Cardiac muscle cell (in vitro differentiated cells and primary cell): ENCODE results near the gene CELSR1. TPM values are rescaled to one million over a fixed set of nuclear protein-coding genes. Genes with fewer than 3 reads are reported as not detected.

Experiments used
- DNase-seq, 2 donors: peaks; one replicate each; pipeline versions ENCODE4 v3.0.0 to v3.0.0-alpha.2; 2010 to 2017; ENCODE audit warnings: low read depth in 1 of 2, low spot score in 1 of 2
- H3K27ac ChIP-seq: fragments of 200-600 bp; sonication (generic); 2 replicates; pipeline ENCODE4 v1.5.1; 2016
- H3K27me3 ChIP-seq: fragments of 200-600 bp; sonication (generic); 2 replicates; pipeline ENCODE4 v1.6.0; 2016; ENCODE audit warnings: control low read depth
- H3K36me3 ChIP-seq: fragments of 200-600 bp; sonication (generic); 2 replicates; pipeline ENCODE4 v1.5.1; 2016; ENCODE audit warnings: control low read depth
- H3K4me1 ChIP-seq: fragments of 200-600 bp; sonication (generic); 2 replicates; pipeline ENCODE4 v1.8.1; 2017; ENCODE audit warnings: low read depth, mild to moderate bottlenecking, mixed run types
- H3K4me3 ChIP-seq: fragments of 200-600 bp; sonication (generic); 2 replicates; pipeline ENCODE4 v1.5.1; 2016; ENCODE audit warnings: mild to moderate bottlenecking
- H3K9me3 ChIP-seq: fragments of 200-600 bp; sonication (generic); 2 replicates; pipeline ENCODE4 v1.5.1; 2017; ENCODE audit warnings: low read depth, mild to moderate bottlenecking, control low read depth
- CTCF ChIP-seq: IDR thresholded peaks from 2 replicates; pipeline ENCODE4 v1.5.1; 2012; ENCODE audit warnings: low read depth, mild to moderate bottlenecking, low read length
- polyA plus RNA-seq: library from polyadenylated mRNA; unstranded; fragments of >200 nt; fragmentation: Nextera tagmentation; extraction: Ambion mirVana; gene quantifications from 2 replicates; pipeline ENCODE4 v1.2.1, GENCODE V29; 2016
- total RNA-seq: library from RNA; depleted of rRNA; stranded (reverse); fragments of >200 nt; gene quantifications from 2 replicates; pipeline ENCODE4 v1.2.3, GENCODE V29; 2016

The CELSR1 gene
- total and polyA plus RNA-seq, 2 experiments from 2014 or later, result 9.0 to 37.4 TPM

- no peak for DNase-seq
- Histone ChIP-seq H3K27me3 (no peaks in the 10 kb centered on the region), H3K27ac (no peak overlapping the region), H3K36me3 (no peaks in the 10 kb centered on the region), H3K9me3 (no peaks in the 10 kb centered on the region), H3K4me3 (no peak overlapping the region), H3K4me1 (peaks cover 4% of the 10 kb centered on the region)
- TF ChIP-seq CTCF, result no peak
These were observed 83.5 kb downstream of the CELSR1 start for GRCh38 chr22:46453829-46454503.

- Histone ChIP-seq H3K27ac (no peak overlapping the region), H3K9me3 (no peaks in the 10 kb centered on the region), H3K4me3 (no peak overlapping the region), H3K27me3 (no peaks in the 10 kb centered on the region), H3K4me1 (peaks cover 4% of the 10 kb centered on the region), H3K36me3 (no peaks in the 10 kb centered on the region)
- TF ChIP-seq CTCF, result no peak
- DNase-seq, result peak in 1 of 2 donors; percentile 21
These were observed 84.2 kb downstream of the CELSR1 start for GRCh38 chr22:46453006-46453828.

- H3K9me3 ChIP-seq, result no peaks in the 10 kb centered on the region
- H3K4me3 ChIP-seq, result no peak overlapping the region
- no peak overlapping the region for H3K27ac ChIP-seq
- DNase-seq, result no peak
- H3K36me3 ChIP-seq, result no peaks in the 10 kb centered on the region
- peaks cover 4% of the 10 kb centered on the region for H3K4me1 ChIP-seq
- H3K27me3 ChIP-seq, result no peaks in the 10 kb centered on the region
- TF ChIP-seq CTCF, result no peak
These were observed 85.0 kb downstream of the CELSR1 start for GRCh38 chr22:46452195-46453005.

- no peak for TF ChIP-seq CTCF
- no peak for DNase-seq
- Histone ChIP-seq H3K36me3 (no peaks in the 10 kb centered on the region), H3K27me3 (no peaks in the 10 kb centered on the region), H3K27ac (no peak overlapping the region), H3K9me3 (no peaks in the 10 kb centered on the region), H3K4me3 (no peak overlapping the region), H3K4me1 (peaks cover 7% of the 10 kb centered on the region)
These were observed 85.7 kb downstream of the CELSR1 start for GRCh38 chr22:46451741-46452140.

- Histone ChIP-seq H3K27ac (no peak overlapping the region), H3K9me3 (no peaks in the 10 kb centered on the region), H3K27me3 (no peaks in the 10 kb centered on the region), H3K36me3 (no peaks in the 10 kb centered on the region), H3K4me1 (peaks cover 7% of the 10 kb centered on the region), H3K4me3 (no peak overlapping the region)
- TF ChIP-seq CTCF, result no peak
- DNase-seq, result no peak
These were observed 86.4 kb downstream of the CELSR1 start for GRCh38 chr22:46450931-46451561.
